GM21515 (cell line): ENCODE data around the gene UMAD1.

ENCODE experiments used
- ATAC-seq: cut with Tn5 transposase; IDR thresholded peaks from one replicate; pipeline ENCODE4 v1.9.1; 2021; ENCODE audit not compliant: unreplicated experiment

The UMAD1 gene

GRCh38 chr7:7640221-7641128, at the start of gene UMAD1:
Gene UMAD1 (plus strand): TSS chr7:7640752. CDS start chr7:7673372, 32,620 bp downstream.
- ATAC-seq, result peak; percentile 98

DNA sequence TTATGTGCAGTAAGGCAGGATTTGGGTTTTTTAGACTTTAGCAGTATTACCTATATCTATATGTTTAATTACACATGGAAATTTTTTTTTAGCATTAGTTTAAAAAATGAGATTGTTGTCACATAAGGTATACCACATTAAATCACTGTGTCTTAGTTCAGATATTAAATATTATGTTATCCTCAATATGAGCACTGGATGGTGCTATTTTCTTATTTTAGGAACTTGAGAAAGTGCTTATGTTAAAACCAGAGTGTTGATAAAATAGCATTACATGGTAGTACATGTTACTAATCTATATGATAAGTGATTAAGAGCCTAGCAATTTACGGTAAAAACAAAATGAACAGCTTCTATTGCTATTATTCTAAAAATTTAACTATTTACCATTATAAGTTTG, 45.1 kb upstream of the UMAD1 start:
- ATAC-seq, result no peak

DNA sequence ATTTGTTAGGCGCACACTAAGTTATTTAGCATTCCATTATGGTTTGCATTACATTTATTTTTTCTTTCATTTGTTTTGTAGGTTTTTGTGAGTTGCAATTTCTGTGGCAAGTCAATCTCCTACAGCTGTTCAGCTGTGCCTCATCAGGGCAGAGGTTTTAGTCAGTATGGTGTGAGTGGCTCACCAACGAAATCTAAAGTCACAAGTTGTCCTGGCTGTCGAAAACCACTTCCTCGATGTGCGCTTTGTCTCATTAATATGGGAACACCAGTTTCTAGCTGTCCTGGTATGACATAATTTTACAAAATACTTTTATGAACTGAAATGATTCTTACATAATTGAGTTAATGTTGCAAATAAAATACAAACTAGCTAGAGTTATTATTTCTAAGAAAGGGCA, 44.4 kb upstream of the UMAD1 start:
- no peak for ATAC-seq

GRCh38 chr7:7607010-7607409, 33.5 kb upstream of the UMAD1 start:
- no peak for ATAC-seq

- ATAC-seq, result no peak
These were observed 31.2 kb upstream of the UMAD1 start for GRCh38 chr7:7609330-7609729.

DNA sequence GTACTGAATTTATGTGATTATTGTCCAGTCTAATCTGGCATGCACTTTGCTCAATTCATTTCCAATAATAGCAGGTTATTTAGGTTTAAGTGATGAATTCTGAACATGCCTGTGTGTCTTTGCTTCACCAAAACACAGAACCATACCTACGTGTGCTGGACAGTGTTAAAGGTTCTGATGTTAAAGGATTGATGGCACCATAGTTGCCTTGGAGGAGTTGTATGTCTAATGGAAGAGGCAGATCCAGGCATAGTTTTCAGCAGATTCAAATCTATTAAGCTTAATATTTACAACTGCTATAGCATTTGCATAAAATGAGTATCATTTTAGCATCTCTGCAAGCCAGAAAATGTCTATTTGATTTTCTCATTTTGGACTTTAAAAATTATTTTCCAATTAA, 28.0 kb upstream of the UMAD1 start:
- no peak for ATAC-seq

- ATAC-seq, result no peak
These were observed 27.3 kb upstream of the UMAD1 start for GRCh38 chr7:7613210-7613609.

DNA sequence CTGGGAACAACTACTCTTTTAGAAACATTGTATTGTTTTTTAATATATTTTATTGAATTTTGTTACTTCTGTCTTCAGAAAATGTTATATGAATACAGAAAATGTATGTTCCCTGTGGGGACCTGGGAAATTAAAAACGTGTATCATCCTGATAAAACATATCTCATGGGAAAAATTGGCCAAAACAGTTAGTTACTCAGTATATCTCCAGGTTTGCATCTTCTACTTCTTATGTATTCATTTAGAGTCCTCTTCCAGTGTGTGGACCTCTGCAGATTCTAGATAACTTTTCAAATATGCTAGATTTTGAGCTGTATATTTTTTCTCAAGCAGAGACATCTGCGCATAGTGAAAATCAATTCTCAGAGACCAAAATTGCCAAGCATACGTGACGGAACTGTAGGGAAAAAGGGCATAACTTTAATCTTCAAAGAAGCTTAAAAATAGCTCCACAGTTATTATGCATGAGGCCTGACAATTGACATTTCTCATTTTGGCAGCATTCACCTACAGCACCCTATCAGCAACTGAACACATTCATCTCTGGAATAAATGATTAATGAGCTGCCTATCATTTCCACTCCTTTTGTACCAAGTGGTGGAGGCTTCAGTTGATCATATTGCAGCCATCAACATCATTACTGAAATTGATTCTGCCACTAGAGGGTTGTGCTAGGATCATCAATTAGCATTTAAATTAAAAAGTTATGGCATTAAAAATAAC, 26.4 kb upstream of the UMAD1 start:
- no peak for ATAC-seq

GRCh38 chr7:7617550-7617949, 23.0 kb upstream of the UMAD1 start:
- no peak for ATAC-seq

DNA sequence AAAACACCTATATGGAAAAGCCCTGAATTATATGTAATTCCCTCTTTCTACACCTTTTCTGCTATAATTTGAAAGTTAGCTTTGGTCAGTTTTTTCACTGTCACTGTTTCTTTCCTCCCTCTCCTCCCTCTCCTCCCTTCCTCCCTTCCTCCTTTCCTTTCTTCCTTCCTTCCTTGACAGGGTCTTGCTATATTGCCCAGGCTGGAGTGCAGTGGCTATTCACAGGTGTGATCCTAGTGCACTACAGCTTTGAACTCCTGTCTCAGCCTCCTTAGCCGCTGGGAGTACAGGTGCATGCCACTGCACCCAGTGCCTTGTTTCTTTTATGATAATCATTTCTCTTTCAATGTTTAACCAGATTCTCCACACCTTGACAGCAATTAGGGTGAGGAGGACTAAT, 22.1 kb upstream of the UMAD1 start:
- no peak for ATAC-seq

GRCh38 chr7:7620236-7620635, 20.3 kb upstream of the UMAD1 start:
- no peak for ATAC-seq

DNA sequence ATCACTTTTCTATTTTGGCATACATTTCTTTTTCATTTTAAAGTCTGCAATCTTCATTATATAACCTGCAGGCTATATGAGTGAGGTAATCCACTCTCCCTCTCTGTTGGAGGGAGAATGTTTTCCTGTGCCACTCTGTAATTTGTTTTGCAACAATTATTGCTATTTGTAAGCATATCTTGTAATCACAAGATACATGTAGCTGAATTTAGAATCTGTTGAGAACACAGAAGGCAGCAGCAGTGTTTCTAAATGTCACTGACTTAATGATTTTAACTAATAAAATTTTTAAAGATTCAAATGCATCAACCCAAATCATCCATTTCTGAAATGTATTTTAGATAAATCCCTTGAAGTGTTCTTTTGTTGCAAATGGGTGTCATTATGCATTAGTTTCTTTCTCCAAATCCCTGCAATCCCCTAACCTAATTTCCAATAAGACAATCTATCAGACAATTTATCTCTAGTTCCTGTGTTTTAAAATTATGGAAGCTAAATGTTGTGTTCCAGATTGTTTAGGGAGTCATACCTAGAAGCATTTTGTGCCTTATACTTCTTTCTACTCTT, 19.8 kb upstream of the UMAD1 start:
- no peak for ATAC-seq

DNA sequence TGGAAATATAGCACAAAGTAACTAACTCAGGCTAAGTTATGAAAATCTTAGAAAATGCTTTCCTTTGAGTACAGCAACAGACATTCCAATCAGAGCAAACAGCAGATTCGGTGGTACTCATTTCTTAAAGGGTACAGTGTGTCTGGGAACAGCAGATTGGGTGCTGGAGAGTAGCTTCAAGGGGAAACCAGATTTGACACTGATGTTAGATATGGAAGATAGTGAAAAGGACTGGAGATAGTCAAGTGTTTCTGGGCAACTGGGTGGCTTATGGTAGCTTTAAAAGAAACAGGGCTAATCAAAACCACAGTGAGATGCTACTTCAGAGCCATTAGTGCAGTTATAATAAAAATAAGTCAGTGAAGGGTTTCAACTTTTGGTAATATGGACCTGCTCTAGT, 12.1 kb upstream of the UMAD1 start:
- ATAC-seq, result no peak

DNA sequence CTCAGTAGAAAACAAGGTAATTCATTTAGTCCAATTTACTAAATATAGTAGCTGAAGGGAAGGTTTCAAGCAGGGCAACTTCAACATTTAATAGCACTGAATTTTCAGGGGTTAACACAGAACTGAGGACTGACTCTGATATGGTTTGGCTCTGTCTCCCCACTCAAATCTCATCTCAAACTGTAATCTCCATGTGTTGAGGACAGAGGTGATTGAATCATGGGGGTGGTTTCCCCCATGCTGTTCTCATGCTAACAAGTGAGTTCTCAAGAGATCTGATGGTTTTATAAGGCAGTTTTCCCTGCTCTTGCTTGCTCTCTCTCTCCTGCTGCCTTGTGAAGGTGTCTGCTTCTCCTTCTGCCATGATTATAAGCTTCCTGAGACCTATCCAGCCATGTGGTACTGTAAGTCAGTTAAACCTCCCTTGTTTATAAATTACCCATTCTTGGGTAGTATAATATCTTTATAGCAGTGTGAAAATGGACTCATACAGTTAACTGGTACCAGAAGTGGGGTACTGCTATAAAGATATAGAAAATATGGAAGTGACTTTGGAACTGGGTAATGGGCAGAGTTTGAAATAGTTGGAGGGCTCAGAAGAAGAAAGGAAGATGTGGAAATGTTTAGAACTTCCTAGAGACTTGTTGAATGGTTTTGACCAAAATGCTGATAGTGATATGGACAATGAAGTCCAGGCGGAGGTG, 9.8 kb upstream of the UMAD1 start:
- ATAC-seq, result no peak

- no peak for ATAC-seq
These were observed 1.1 kb upstream of the UMAD1 start for GRCh38 chr7:7639421-7639820.

GRCh38 chr7:7639847-7640220, 718 bp upstream of the UMAD1 start:
- no peak for ATAC-seq

DNA sequence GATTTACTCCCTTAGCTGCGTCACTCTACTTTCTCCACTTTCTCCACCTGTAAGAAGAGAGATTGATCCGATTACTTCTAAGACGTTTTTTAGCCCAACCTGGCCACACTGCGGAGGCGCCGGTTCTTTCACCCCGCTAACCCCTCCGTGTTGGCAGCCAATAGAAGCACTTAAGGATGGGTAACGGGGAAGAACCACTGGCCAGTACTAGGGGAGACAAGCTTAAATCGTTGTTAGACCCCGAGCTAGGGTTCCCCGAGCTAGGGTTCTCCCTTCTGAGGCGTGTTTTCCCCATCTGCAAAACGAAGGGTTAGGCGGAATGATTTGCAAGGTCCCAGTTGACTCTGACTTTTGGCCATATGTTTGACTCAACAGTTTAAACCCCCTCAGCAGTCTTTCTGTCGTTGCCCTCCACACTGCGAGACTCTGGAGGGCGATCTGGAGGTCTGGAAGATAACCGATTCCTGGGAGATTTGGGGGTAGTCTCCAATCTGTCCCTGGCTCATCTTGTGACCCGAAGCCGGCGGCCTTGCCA, 644 bp downstream of the UMAD1 start:
- peak; percentile 4 for ATAC-seq

DNA sequence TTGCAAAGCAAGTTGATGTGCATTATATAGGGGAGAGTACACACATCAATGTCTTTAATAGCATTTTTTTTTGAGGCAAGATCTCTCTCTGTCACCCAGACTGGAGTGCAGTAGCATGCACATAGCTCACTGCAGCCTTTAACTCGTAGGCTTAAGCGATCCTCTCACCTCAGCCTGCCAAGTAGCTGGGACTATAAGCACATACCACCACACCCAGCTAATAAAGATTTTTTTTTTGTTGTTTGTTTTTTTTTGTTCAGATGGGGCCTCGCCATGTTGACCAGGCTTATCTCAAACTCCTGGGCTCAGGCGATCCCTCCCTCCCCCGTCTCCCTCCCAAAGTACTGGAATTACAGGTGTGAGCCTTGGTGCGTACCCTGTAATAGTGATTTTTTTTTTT, 1.5 kb downstream of the UMAD1 start:
- ATAC-seq, result no peak

DNA sequence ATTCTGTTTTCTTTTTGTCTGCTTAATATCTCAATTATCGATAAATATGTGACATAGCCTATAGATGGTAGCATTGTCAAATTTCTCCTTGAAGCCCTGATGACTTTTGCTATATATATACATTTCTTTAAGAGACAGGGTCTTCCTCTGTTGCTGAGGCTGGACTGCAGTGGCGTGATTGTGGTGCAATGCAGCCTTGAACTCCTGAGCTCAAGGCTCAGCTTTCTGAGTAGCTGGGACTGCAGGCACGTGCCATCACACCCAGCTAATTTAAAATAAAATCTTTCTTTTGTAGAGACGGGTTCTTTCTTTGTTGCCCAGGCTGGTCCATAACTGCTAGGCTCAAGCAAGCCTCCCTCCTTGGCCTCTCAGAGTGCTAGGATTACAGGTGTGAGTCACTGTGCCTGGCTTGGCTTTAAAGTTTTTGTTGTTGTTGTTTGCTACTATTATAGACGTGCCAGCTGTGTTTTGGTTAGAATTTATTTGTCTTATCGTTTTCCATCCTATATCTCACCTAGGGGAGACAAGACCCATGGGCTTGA, 7.0 kb downstream of the UMAD1 start:
- no peak for ATAC-seq

GRCh38 chr7:7650682-7651206, 10.2 kb downstream of the UMAD1 start:
- no peak for ATAC-seq

DNA sequence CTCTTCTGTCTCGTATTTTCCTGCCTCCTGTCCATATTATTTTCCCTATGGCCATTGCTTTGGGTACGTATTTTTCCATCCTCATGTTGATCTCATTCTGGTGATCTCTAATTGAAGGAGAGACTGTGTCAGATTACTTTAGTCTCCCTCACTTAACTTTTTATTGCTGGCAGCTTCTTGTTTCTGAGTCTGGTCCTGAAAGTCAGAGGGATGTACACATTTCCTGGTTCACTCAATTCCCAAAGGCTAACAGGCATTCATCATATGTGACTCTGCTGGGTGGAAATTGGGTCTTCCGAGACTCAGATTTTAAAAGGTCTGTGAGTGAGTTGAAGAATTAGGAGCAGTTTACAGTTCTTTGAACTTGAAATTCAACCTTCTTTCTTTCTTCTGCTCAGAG, 10.9 kb downstream of the UMAD1 start:
- no peak for ATAC-seq
